Left renal cortex interstitium (tissue), 4 donors: ENCODE data around the gene CCDC9. TPM values are rescaled to one million over a fixed set of nuclear protein-coding genes. Genes with fewer than 3 reads are reported as not detected.
"Not testable (repeated sequence)": the region's sequence is repeated elsewhere in the genome, so short reads cannot be mapped to it uniquely, and the experiment has no call there.

Experiments
- DNase-seq, 4 donors: peaks; one replicate each; pipeline ENCODE4 v3.0.0-alpha.2; 2013; ENCODE audit warnings: low read depth in 4 of 4, low spot score in 2 of 4, missing footprints in 1 of 4
- polyA plus RNA-seq, 4 donors: library from polyadenylated mRNA; unstranded; fragments of 120-200 nt; gene quantifications; one replicate each; pipeline ENCODE4 v1.2.1, GENCODE V29; 2013; ENCODE audit not compliant: insufficient read length in 4 of 4

Gene CCDC9
- polyA plus RNA-seq, 4 donors = 19.5 to 31.8 (median 29.0) TPM

DNA sequence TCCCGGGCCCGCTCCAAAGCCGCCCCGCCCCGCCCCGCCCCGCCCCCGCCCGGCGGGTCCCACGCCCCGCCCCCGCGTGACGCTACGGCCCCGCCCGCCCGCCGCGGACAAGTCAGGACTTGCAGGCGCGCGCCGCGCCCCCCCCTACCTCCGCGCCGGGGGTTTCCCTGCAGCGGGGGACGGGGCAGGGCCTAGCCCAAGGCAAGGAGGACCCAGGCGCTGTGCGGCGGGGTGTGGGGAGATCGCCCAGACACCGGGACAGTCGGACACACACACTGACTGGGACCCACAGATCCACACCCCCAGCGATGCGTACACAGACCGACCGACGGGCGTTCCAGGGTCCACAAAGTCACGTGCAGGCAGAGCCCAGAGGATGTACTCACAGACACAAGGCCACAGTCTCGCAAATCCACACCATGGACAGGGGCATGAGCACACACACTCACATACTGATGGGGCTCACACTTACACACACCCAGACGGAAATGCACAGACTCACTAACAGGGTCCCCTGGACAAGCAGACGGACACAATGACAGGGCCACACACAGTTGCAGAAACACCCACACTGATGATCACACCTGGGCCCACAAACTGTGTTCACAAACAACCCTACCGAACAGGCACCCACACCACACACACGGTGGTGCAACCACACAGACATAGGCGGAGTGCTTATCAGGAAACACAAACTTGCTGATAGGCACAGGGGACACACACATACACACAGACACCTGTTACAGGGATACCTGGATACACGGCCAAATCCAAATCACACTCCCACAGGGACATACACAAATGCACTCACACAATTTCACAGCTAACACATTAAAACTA is 24.9 kb upstream of the CCDC9 start:
- DNase-seq = no peak

DNA sequence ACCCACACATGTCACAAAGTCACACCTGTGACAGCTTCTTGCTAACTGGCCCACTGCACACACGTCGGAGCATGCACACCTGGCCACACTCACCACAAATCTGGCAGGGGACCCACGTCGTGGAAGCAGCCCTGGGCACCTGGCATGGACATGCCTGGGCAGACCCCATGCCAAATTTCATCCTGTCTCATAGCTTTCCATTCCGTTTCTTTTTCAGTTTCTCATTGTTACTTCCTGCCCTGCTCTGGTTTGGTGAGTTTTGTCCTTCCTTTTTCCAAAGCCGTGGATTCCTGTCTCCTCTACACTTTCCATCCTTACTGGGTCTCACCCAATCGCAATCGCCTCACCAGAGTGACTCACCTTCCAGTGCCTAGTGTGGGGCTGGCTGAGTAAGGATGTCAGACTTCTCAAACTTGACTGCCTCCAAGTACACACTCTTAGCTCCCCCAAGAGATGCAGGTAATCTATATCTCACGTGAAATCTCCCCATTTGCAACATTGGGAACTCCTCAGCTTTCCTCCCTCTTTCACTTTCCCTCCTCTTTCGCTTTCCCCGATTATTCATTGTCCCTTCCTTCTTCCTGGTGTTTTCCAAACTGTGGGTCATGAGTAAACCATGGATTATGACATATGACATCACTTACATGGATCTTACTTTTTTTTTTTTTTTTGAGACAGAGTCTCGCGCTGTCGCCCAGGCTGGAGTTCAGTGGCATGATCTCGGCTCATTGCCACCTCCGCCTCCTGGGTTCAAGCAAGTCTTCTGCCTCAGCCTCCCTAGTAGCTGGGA is 23.7 kb upstream of the CCDC9 start:
- DNase-seq = no peak

DNA sequence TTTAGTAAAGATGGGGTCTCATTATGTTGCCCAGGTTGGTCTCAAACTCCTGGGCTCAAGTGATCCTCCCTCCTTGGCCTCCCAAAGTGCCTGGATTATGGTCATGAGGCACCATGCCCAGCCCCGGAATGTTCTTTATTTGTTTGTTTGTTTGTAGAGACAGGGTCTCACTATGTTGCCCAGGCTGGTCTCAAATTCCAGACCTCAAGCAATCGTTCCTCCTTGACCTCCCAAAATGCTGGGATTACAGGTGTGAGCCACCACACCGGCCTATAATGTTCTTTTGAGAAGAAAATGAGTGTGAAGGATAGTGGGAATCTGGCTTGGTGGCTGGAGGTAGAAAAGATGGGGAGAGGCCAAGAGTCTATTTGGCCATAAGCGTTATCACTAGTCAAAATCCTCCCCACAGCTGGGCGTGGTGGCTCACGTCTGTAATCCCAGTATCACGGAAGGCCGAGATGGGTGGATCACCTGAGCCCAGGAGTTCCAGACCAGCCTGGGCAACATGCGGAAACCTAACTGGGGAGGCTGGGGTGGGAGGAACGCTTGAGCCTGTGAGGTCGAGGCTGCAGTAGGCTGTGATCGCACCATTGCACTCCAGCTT is 20.2 kb upstream of the CCDC9 start:
- DNase-seq = no peak

DNA sequence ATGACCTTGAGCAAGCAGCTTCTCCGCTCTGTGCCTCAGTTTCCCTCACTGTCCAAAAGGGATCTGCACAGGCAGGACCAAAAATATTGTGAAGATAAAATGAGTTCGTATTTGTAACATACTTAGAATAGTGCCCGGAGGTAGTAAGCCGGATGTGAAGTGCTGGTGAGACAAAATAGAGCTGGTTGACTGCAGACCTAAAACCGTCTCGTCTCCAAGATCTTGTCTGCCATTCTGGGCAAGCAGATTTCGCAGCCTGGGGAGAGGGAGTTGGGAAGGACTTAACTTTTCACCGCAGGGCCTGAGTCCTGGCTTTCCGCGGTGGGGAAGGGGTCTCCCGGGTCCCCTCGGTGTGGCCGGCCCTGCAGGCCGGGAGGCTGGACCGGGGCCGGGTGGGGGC is 17.2 kb upstream of the CCDC9 start:
- DNase-seq = no peak

DNA sequence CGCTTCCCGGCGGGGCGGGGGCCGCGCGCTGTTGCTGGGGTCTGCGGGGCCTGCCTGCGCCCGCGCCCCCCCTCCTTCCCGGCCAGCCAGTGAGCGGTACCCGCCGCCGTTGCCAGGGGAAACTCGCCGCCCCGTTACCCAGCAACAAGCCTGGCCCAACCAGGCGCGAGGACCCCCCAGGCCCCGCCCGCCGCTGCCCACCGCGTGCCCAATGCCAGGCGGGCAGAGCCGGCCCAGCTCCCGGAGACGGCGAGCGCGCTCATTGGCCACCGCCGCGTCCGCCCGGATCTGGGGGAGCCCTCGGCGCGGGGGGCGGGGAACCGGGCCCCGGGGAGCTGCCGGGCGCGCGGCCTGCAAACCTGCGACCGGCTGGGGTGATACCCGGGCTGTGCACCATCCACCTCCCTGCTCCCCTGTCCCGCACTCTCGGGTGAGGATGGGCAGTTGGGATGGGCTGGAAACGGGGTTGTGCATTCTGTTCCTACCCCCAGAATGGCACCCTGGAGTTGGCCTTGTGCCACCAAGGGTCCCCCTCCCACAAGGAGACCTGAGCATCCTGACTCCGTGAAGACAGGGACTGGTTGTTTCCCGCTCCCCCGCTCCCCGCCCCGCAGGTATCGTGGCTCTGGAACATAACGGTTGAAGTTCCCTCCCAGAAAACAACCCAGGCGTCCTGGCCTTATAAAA is 16.6 kb upstream of the CCDC9 start:
- no peak for DNase-seq

DNA sequence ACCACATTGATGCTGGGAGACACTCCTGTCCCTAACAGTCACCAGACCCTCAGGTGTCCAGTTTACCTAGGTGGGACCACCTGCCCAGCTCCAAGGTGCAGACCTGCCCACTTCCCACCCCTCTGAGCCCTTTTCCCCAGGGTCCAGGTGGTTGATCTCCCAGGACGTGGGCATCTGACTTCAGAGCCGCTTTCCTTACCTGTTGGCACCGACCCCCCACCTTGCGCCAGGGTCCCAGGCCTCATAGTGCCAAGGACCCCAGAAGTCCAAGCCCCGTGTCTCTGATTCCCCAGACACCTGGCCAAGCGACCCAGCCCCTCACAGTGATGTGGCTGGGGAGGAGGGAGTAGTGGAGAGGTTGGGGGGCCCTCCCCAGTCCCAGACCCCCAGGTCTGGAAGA is 15.8 kb upstream of the CCDC9 start:
- no peak for DNase-seq

DNA sequence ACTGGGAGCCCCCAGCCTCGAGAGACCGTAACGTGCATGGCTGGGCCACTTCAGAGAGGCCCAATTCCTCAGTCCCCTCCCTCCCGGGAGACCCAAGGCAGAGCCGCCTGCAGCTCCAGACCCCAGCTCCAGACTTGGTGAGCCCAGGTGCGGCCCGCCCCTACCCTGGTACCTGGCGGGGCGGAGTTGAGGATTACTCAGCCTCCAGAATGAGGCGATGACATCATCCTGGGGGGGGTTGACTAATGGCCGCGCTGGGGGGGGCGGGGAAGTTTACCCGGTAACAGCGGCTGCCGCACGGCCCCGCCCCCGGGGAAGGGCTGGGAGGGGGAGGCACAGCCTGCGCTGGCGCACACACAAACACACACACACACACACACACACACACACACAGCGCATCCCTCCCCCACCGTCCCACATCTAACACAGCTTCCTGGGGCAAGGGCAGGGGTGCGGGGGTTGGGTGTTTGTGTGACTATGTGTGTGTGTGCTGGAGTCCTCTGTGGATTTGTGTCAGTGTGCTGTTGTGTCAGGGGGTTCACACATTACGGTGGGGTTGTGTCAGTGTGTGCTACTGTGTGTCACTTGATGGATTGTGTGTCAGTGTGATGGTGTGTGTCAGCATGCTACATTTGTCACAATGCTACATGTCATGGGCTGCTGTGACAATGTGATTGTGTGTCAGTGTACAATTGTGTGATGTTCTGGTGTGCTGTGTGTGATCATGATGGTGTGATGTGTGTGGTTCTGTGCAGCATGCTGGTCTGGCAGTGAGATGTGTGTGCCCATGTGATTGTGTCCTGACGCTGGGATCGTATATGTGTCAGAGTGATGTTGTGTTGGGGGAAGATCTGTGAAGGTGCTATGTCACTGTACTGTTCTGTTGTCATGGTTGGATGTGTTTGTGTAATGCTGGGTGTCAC is 15.1 kb upstream of the CCDC9 start:
- DNase-seq = no peak

DNA sequence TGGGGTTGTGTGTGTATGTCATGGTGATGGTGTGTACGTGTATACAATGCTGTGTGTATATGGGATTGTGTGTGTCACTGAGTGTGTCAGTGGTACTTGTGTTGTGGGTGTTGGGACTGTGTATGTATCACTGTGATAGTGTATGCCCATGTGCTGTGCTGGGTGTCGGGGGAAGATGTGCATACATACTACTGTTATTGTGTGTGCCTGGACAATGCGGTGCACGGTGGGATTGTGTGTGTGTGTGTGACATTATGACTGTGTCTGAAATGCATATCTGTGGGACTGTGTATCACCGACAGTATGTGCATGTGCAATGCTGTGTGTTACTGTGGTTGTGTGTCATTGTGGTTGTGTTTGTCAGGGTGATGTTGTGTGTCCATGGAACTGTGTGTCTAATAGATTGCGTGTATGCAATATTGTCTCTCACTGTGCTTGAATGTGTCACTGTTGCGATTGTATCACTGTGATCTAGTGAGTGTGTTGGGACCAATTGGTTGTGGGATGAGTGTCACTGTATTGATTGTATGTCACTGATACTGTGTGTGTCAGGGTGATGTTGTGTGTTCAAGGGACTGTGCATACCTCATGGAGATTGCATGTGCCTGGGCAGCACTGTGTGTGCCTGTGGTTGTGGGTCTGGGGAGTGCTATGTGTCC is 14.3 kb upstream of the CCDC9 start:
- no peak for DNase-seq

DNA sequence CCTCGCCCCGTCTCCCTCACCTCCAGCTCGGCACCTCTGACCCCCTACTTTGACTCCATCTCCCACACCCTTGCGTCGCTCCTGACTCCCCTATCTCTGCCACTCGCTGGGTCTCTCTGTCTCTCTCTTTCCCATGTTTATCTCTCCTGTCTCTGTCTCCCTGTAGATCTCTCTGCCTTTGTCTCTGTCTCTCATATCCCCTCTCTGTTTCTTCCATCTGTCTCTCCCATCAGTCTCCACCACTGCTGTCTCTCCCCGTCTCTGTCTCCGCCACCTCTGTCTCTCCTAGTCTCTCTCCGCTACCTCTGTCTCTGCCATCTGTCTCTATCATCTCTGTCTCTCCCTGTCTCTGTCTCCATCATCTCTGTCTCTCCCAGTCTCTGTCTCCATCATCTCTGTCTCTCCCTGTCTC is 13.0 kb upstream of the CCDC9 start:
- DNase-seq = no peak

DNA sequence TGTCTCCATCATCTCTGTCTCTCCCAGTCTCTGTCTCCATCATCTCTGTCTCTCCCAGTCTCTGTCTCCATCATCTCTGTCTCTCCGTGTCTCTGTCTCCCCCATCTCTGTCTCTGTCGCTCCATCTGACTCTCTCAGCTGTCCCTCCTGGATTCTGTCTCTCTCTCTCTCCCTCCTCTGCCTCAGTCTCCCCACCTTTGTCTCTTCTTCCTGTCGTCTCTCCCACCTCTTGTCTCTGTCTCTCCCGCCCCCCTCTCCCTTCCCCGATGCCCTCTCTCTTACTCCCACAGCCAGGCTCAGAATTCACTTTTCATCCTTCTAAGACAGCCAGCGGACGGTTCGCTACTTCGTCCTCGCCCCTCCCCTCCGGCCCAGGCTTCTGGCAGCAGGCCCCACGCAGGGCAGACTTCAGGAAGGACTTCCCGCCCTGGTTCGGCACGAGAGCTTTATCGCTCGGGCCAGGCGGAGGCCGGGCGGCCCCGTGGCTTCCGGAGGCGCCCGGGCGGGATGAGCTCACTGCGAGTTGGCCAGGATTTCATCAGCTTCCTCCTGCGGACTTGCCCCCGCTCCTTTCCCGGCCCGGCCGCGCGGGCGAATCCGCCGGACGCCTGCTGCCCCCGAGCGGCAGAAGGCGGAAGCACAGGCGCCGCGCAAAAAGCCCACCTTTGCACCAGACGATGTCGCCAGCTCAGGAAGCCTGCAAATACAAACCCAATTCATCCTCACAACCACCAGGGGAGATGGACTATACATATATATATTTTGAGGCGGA is 12.4 kb upstream of the CCDC9 start:
- peak in 1 of 4 donors; percentile 80 for DNase-seq

DNA sequence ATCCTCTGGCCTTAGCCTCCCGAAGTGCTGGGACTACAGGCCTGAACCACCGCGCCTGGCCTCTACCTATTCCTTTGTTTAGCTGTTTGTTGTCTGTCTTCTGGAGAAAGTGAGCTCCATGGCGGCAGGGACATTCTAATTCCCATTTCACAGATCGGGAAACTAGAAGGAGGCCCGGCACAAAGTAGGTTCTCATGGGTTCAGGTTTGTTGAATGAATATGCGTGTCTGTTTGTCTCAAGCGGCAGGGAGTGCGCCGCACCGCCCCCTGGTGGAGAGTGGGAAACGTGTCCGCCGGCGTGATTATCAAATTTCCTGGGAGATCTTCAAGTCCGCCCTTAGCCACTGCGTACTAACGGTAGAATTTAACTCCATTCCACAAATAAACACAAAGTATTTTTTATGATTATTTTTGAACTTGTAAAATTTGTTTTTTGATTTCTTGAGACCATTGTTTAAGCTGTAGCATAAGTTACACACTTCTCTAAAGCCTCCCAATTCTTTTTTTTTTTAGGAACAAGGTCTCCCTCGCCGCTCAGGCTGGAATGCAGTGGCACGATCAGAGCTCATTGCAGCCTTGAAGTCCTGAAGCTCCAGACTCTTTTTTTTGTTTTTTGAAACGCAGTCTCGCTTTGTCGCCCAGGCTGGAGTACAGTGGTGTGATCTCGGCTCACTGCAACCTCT is 8.9 kb upstream of the CCDC9 start:
- DNase-seq = no peak

DNA sequence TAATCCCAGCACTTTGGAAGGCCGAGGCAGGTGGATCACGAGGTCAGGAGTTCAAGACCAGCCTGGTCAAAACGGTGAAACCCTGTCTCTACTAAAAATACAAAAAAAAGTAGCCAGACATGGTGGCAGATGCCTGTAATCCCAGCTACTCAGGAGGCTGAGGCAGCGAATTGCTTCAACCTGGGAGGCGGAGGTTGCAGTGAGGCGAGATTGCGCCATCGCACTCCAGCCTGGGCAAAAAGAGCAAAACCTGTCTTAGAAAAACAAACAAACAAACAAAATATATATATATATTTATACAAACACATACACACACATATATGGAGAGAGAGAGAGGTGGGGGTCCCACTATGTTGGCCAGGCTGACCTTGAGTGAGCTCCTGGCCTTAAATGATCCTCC is 3.3 kb upstream of the CCDC9 start:
- DNase-seq = not testable (repeated sequence)

DNA sequence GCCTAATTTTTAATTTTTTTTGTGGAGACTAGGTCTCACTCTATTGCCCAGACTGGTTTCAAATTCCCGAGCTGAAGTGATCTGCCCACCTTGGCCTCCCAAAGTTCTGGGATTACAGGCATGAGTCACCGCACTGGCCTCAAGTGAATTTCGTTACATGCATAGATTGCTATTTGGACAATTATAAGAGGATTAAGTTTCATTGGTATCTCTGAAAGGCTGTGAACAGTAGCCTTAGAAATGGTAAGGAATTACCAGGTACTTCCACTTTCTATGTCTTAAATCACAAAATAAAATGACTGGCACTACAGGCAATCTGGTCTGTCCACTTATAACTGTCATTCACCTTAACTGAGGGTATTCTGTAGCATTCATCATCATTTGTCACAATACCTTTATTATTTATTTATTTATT is 2.9 kb upstream of the CCDC9 start:
- DNase-seq = no peak

DNA sequence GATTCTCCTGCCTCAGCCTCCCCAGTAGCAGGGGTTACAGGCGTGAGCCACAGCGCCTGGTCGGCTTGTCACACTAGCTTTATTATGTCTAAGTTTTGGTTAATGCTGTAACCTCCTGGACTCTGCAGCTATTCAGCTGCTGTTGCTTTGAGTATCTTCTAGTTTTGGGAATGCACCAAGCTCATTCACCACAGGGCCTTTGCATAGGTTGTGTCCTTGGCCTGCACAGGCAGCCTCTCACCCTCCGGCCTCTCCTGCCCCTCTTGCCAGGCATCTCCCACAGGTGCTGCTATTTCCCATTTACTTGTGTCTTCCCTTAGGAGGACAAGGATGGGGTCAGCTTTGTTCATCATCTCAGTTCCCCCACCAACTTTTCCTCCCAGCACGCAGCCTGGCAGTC is 2.4 kb upstream of the CCDC9 start:
- DNase-seq = no peak

DNA sequence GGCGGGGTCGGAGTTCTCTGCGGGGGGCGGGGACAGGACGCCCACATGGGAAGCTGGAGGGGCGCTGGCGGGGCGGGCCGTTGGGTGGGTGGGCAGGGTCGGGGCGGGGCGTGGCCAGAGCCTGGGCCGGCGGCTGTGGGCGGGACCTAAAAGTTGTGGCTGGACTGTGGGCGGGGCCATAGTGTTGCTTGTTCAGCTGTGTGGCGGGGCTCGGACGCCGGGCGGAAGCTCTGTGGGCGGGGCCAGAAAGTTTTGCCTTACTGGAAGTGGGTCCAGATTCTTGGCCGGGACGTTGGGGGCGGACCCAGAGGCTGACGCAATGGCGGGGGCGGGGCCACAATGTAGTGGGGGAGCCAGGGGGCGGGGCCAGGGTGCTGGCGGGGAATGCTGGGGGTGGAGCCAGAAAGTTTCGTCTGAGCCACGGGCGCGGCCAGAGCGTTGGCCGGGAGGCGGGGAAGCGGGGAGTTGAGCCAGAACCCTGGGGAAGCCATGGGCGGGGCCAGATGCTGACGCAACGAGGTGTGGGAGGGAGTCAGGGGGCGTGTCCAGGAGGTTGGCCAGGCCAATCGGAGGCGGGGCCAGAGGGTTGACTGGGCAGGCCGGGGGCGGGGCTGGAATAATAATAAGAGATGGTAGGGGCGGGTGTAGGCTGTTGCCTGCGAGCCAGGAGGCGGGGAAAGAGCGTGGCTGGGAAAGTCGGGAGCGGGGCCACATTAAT is 527 bp downstream of the CCDC9 start:
- DNase-seq = peak; percentile 92 to 99 (median 98)

DNA sequence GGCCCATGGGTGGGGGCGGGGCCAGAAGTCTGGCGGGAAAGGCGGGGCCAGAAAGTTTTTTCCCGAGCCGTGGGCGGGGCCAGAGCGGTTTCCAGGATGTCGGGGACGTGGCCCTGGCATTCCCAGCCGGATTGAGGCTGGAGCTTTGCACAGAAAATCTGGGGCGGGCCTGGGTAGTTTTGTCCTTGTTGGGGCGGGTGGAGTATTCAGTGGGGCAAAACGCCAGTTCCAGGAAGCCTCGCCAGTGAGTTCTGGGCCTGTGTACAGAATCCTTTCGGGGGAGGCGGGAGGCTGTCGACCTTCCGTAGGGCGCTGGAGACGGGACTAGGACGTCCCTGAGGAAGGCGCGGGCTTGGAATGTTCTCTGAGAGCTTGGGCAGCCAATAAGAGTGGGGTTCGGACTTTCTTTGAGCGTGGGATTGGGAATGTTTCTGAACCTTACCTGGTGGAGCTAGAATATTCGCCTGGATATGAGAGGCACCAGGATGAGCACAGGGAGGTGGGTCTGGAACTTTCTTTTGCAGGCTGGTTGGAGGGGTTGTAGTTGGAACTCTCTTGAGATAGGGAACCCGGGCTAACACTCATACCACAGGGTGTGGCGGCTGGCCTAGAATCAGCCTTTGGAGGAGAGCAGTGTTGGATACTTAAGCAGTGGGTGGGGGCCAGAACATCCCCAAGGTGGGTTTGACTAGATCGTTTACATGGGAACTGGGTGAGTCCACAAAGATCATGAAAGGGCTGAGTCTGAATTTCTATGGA is 1.3 kb downstream of the CCDC9 start:
- no peak for DNase-seq

DNA sequence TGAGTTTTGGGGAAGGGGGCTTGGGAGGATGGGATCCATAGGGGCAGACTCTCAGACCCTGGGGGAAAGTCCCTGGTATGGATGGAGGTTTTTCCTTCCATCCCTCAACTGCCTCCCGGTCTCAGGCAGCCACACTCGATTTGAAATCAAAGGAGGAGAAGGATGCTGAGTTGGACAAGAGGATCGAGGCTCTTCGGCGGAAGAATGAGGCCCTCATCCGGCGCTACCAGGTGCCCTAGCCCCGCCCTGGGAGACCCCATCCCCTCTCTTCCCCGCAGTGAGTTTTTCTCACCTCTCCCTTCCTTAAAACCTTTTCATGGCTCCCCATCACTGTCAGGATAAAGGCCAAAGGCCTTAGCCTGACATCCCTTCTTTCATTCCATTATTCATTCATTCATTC is 2.1 kb downstream of the CCDC9 start:
- DNase-seq = no peak
